Urothelium cell line (cell line): ENCODE results near the gene ENPP4.
"Not testable (repeated sequence)": the region's sequence is repeated elsewhere in the genome, so short reads cannot be mapped to it uniquely, and the experiment has no call there.

ENCODE experiments used
- DNase-seq: peaks from one replicate; pipeline ENCODE4 v3.0.0; 2011; ENCODE audit warnings: low spot score, mixed read lengths
- FAIRE-seq: peaks from 2 replicates; lab custom pipeline; 2011; peaks lifted over from hg19 to GRCh38; lab: Jason Lieb, UNC

Gene ENPP4

GRCh38 chr6:46129291-46129628 lies 529 bp upstream of the ENPP4 start:
- DNase-seq (no peak), FAIRE-seq (no peak)

GRCh38 chr6:46130666-46131065 lies 877 bp downstream of the ENPP4 start:
- FAIRE-seq (no peak), DNase-seq (no peak)

- not testable (repeated sequence) for FAIRE-seq, DNase-seq
These were observed 1.5 kb downstream of the ENPP4 start for GRCh38 chr6:46131291-46131690.

- FAIRE-seq (no peak), DNase-seq (no peak)
These were observed 4.4 kb downstream of the ENPP4 start for GRCh38 chr6:46134216-46134615.

GRCh38 chr6:46135176-46135575 lies 5.4 kb downstream of the ENPP4 start:
- FAIRE-seq (no peak), DNase-seq (no peak)

GRCh38 chr6:46136831-46137230 lies 7.0 kb downstream of the ENPP4 start:
- DNase-seq, result no peak
- no peak for FAIRE-seq

- DNase-seq (no peak), FAIRE-seq (no peak)
These were observed 7.6 kb downstream of the ENPP4 start for GRCh38 chr6:46137387-46137786.

- no peak for FAIRE-seq
- no peak for DNase-seq
These were observed 8.5 kb downstream of the ENPP4 start for GRCh38 chr6:46138281-46138680.

- FAIRE-seq (no peak), DNase-seq (no peak)
These were observed 14.5 kb downstream of the ENPP4 start for GRCh38 chr6:46144270-46144669.

- not testable (repeated sequence) for DNase-seq, FAIRE-seq
These were observed 19.3 kb downstream of the ENPP4 start for GRCh38 chr6:46149066-46149465.

GRCh38 chr6:46156701-46157100 lies 26.9 kb downstream of the ENPP4 start:
- FAIRE-seq (no peak), DNase-seq (no peak)

GRCh38 chr6:46159229-46159628 lies 29.4 kb downstream of the ENPP4 start:
- no peak for FAIRE-seq

GRCh38 chr6:46160102-46160501 lies 30.3 kb downstream of the ENPP4 start:
- DNase-seq, result no peak
- FAIRE-seq, result no peak

More at GRCh38 chr6:46159229-46159628, 29.4 kb downstream of the ENPP4 start:
- no peak for DNase-seq

- DNase-seq (peak; percentile 96), FAIRE-seq (no peak)
These were observed 40.8 kb downstream of the ENPP4 start, which contains the start of gene ENPP5 for GRCh38 chr6:46170357-46171289. Gene ENPP5 (minus strand): TSS chr6:46170980. CDS start chr6:46168262, 2,718 bp downstream.

- FAIRE-seq, result no peak
- DNase-seq, result no peak
These were observed 42.4 kb downstream of the ENPP4 start for GRCh38 chr6:46172176-46172575.

GRCh38 chr6:46174904-46175303 lies 45.1 kb downstream of the ENPP4 start:
- FAIRE-seq (no peak), DNase-seq (no peak)

- FAIRE-seq, result no peak
- DNase-seq, result no peak
These were observed 45.7 kb downstream of the ENPP4 start for GRCh38 chr6:46175446-46175845.

GRCh38 chr6:46175976-46176375 lies 46.2 kb downstream of the ENPP4 start:
- FAIRE-seq (no peak), DNase-seq (no peak)

- DNase-seq (peak; percentile 51), FAIRE-seq (no peak)
These were observed 54.3 kb downstream of the ENPP4 start for GRCh38 chr6:46184114-46184513.

- FAIRE-seq, result no peak
- no peak for DNase-seq
These were observed 56.8 kb downstream of the ENPP4 start for GRCh38 chr6:46186583-46186982.

- DNase-seq (no peak), FAIRE-seq (no peak)
These were observed 59.9 kb downstream of the ENPP4 start for GRCh38 chr6:46189726-46190125.

- DNase-seq (no peak), FAIRE-seq (no peak)
These were observed 61.1 kb downstream of the ENPP4 start for GRCh38 chr6:46190889-46191288.
